ENCODE results near the gene SETX.

SETX gene

DNA sequence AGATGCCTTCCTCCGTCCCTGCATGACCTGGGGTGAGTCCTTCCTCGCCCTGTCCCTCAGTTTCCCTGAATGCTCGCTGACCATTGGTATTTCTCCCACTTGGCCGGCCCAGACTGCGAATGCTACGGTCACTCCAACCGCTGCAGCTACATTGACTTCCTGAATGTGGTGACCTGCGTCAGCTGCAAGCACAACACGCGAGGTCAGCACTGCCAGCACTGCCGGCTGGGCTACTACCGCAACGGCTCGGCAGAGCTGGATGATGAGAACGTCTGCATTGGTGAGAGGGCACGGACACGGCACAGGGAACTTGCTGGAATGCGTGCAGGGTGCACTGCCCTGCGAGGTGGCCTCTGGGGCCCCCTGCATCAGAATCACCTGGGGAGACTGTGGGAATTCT is 115.8 kb downstream of the SETX start:
- DNase-seq: no peak

DNA sequence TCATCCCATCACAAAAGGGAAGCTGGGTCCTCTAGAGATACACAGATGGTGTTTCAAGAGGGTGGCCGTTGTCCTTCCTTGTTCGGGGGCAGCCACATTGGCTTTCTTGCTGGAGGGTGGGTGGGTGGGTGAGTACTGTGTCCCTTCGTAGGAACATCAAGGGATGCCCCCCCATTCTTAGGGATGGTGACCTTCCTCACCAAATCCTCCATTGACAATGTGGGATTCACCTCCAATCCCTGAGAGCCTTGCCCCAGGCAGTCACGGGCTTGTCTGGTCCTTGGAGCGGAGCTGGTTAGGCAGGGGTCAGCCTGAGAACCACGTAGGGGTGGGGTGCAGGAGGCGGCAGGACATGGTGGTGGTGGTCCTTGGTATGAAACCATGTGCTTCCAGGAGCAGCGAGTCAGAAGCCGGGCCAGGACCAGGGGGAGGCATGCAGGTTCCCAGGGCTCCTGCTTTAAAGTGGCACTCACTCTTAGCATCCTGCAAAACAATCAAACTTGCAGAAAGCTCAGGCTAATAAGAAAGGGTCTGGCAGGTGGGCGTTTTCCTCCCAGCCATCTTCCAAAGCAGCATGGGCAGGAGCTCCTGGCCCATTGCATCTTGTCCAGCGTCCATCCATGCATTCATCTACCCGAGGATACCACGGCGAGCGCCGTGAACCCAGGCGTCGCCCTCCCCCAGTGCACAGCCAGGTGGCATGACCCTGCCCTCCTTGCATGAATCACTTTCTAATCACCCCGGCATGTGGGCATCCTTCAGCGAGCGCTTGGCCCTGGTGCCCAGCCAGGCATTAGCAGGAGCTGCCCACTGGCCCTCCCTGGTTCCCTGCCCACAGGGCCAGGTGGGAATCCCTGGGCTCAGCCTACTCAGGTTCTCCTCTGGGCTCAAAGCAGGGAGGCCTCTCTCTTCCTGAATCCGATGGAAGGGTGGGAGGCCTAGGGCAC is 116.5 kb downstream of the SETX start:
- no peak for DNase-seq

DNA sequence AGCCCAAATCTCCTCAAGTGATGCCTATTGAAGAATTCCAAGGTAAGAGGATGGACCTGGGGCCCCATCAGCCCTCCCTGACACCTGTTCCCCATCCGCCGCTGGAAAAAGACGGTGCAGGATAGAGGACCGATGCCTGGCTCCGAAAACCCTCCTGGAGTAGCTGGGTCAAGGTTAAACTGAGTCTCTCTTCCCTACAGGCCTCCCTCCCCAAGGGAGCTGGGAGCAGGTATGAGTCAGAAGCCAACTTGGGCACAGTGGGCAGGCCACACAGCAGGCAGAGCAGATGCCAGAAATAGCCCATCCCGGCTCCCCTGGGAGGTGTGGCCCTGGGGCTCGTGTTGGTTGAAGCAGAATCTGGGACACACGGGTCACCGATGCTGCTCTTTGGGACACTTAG is 117.3 kb downstream of the SETX start:
- no peak for DNase-seq

DNA sequence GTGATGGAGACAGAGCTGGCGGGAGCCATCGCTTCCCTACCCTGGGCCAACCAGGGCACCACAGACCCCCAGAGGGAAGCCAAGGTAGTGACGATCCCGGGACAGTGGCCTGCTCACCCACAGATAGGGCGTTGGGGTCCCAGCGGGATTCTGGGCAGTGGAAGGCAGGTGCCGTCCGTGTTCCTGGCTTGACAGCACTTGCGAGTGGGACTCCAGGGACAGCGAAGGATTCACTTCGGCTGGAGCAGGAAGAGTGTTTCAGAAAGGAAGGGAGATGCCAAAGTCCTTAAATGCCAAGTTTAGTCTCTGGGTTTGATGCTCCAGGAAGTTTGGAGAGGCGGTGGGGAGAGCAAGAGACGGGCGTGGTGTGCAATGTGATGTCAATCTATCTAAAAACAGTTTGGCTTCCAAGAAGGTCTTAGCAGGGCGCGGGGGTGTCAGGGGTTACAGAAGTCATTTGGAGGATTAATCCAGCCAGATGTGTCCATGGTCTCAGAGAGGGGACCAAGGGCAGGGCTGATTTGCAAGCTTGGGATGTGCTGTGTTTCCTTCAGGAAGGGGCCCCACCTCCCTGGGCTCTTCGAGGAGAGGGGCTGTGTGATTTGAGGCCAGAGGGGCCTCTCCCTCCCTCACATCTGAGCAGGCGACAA is 118.0 kb downstream of the SETX start:
- no peak for DNase-seq

DNA sequence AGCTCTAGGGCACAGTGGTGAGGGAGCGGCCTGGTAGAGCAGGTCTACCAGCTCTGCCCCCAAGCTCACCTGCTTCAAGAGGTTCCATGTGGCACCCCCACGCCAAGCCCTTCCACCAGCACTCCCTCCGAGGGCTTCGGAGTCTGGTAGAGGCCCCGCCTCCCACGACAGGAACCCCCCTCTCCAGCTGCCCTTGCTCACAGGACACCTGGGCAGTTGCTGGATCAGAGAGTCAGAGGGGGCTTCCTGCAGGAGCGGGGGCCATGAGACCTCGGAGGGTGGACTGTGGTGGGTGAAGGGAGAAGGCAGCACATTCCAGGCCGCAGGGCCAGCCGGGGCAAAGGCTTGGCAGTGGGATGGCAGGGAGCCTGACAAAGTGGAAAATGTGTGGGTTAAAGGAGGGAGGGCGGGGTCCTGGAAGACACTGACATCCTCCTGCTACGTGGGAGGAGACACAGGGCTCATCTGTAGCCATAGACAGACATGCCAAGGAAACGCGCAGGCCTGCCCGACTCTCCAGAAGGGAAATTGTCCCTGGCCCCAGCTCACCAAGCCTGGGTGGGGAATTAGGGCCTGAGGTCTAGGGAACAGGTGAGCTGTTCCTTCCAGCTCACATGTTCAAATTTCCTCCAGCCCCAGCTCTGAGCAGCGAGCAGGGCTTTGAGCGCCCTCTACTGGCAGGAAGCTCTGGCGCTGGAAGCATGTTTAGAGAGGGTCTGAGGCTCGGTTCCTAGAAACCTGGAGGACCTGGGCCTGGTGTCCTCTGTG is 118.7 kb downstream of the SETX start:
- DNase-seq: peak; percentile 84

DNA sequence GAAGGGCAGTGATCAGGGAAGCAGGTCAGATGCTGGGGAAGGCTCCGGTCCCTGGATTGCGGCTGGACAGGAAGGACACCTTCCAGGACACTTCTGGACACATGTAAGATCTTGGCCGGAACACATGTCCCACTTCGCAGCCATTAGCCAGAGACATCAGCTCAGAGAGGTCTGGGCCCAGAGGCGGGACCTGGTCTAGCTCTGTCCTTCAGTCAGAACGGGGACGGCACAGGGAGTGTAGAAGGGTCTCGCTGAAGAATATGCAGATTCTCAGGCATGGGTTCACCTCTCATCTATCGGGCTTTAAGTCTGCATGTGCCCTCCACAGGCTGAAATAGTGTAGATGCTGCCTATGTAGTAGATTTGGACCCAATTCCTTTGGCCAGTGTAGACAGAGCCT is 119.7 kb downstream of the SETX start:
- no peak for DNase-seq

DNA sequence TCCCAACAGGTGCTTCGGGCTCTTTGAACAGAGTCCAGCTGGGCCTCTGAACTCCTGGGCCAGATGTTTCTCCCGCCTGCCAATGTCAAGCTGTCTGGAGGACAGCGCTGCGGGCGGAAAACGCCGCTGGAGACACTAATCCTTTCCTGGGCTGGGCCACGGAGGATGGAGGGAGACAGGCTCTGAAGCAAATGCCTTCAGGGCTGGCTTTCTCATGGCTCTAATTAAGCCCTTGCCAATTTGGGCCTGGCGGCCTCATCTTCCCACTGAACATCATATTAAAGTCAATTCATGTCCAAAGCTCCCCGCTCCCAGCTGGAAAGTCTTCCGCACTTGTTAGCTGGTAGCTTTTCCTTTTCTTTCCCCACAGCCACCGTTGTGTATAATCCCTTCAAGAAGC is 120.3 kb downstream of the SETX start:
- DNase-seq: no peak

DNA sequence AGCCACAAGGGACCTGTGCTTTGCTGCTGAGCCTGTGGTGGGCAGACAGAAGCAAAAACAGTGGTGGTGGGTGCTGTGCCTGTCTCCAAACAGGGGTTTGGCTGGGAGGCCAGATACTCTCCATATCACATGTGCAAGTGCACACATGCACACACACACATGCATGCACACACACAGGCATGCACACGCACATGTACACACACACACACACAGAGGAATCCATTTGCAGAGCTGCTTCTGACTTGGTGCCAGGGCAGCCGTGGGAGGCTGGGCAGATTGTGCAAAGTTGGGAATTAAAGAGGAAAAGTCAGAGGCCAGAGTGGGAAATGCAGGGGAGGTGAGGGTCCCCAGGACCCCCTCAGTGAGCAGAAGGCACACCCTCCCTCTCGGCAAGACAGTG is 121.6 kb downstream of the SETX start:
- DNase-seq: no peak

DNA sequence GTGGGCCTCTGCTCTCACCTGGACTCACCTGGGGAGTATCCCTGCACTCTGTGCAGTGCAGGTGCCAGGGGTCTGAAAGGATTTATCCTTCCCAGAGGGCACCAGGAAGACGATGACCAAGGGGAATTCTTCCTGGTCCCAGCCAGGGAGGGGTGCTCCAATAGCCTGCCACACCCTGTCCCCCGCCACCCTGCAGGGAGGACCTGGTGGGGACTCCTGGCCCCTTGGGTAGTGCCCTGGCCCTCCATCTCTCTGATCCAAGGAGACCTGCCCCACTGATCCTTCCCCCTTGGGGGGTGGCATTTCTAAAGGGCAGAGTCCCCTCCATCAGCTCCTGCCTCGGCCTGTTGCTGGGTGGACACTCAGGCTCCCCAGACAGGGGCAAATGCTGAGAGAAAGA is 122.3 kb downstream of the SETX start:
- DNase-seq: no peak

DNA sequence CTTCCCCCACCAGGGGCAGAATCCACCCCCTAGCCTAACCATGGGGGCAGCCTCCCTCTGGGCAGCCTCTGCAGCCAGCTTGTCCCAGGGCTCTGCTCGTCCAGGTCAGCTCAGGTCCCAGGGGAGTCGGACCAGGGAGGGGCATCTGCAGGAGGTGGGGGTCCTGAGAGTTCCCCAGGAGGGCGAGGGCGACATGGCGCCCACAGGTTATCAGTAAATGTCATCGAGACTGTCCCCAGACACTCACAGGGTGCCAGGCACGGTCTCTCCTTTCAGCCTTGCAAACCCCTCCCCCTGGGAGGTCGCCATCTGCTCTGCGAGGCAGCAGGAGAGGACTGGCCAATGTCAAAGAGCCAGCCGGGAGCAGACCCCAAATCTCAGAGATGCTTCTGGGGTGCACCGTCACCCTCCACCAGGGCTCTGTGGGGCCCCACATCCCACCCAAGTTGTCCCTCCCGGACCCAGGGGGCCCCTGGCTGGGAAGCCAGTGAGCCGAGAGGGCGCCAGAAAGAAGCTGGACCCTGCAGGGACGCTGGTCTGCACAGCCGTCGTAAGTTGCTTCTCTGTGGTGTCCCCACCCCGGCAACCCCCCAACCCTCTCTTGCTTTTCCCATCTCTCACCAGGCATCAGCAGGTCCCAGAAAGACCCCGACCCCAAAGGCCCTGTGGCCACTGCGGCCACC is 123.6 kb downstream of the SETX start:
- DNase-seq: no peak

DNA sequence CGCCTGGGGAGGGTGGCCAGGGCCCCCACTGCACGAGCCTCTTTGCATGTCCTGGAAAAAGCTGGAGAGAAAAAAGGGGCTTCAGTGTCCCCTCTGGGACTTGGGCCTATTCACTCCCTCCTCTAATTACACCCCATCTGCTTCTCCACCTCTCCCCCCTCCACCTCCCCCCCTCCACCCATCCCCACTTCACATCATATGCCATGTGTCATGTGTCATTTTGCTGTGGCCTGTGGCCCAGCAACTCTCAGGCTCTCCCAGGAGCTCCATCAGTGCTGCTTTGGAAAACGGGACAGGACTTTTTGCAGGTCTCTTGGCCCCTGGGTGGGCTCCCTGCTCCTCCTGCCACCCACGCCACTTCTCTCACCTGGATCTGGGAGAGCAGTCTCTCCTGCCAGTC is 124.2 kb downstream of the SETX start:
- no peak for DNase-seq

DNA sequence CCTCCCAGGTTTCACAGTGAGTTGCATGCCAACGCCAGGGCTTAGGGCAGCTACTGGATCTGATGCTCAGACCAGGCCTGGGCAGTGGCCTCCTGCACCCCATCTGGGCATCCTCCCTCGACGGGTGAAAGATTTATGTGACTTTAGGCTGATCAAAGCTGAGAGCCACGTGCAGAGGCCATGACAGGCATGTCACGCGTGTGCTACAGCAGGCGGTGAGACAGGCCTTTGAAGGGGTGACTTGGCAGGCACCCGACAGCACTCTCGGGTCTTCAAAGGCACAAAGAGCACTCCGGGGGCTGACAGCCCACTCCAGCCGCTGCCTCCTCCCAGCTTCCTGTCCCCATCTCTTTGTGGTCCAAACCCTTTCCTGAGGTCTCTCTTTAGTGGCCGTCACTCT is 126.7 kb downstream of the SETX start:
- DNase-seq: no peak

DNA sequence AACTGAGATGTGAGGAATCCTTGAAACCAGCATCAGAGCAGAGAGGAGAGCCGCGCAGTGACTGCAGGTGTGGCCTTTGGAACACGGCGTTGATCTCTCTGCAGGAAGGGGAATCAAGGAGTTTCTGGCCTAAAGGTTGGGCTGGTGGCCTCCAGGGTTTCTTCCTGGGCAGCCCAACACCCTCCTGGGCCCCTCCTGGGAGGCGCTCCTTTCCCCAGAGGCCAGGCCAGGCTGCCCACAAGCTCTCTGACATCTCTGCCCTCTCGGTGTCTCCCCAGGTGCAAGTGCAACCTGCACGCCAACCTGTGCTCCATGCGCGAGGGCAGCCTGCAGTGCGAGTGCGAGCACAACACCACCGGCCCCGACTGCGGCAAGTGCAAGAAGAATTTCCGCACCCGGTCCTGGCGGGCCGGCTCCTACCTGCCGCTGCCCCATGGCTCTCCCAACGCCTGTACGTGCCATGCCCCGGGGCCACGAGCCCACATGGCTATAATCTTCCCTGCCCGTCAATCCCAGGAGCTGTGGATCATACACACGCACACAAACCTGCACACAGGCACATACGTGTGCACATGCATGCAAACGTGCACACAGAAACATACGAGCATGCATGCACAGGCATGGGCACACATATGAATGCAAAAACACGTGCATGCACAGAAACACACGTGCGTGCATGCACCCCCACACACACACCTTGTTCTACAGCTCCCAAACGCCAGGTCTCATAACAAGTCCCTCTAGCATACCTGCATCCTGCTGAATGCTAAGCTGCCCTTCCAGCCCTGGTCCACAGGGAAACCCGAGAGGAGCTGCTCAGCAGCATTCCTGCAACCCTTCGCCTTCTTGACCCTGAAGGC is 128.0 kb downstream of the SETX start:
- no peak for DNase-seq

DNA sequence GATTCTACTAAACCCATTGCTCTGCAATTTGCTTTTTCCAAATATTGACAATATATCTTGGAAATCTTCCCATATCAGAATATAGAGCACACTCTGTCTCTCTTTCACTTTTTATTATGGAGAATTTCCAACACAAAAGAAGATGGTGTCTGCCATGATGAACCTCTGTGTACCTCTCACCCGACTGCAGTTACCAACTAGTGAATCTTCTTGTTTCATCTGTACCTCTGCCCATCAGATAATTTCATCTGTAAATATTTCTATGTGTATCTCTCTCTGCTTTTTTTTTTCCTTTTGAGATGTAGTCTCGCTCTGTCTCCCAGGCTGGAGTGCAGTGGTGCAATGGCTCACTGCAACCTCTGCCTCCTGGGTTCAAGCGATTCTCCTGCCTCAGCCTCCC is 130.1 kb downstream of the SETX start:
- no peak for DNase-seq

DNA sequence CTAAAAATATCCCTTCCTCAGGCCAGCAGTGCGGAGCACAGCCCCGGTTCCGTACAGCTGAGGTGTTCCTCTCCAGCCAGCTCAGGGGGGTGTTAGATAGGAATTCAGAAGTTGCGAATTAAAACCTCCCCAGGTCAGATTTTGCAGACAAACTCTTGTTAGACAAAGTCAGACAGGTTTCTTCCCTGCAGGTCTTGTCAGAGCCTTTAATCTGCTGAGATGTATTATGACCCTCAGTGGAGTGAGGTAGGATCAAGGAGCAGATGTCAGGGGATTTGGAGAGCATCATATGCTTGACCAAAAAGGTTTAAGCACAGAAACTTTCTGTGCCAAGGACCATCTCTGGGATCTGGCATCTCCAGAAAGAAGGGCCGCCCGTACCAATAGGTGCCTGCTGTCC is 132.8 kb downstream of the SETX start:
- DNase-seq: no peak

DNA sequence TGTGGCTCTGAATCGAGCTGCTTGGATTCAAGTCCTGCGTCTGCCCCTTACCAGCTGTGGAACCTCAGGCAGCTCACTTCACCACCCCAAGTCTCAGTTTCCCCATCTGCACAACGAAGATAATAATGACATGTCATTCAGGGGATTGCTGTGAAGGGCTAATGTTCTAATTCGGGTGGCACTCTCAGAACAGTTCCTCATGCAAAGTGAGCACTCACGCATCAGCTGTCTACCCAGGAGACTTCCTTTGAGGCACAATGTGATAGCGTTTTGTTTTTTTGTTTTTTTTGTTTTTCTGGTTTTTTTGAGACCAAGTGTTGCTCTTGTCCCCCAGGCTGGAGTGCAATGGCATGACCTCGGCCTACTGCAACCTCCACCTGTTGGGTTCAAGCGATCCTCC is 136.6 kb downstream of the SETX start:
- no peak for DNase-seq

DNA sequence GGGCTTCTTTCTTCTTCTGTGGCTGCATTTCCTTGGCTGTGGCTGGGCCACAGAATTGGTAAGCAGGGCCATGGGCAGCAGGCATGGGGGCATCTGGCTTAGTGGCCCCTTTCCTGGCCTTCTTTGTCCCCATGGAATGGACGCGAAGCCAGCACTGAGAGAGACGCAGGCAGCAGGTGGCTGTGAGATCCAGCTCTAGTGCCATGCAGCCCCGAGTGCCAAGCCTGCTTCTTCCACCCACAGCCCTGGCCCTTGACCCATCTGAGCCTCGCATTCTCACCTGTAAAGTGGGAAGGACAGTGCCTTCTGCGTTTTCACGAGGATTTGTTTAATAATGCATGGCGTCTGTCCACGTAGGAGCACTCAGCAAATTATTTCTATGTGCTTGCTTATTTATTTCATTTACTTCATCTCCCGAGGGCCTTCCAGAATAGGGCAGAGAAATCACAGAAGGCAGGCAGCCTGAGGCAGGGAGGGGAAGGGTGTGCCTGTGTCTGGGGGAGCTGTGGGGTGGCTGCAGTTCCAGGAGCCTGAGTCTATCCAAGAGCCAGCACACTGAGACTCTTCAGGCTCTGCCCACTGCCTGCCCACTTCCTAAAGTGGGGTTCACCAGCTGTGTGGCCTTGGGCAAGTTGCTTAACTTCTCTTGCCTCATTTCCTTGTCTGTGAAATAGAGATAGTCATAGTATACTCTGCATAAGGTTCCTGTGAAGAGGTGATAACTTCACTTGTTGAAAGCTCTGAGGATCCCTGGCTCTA is 137.7 kb downstream of the SETX start:
- DNase-seq: peak; percentile 80

DNA sequence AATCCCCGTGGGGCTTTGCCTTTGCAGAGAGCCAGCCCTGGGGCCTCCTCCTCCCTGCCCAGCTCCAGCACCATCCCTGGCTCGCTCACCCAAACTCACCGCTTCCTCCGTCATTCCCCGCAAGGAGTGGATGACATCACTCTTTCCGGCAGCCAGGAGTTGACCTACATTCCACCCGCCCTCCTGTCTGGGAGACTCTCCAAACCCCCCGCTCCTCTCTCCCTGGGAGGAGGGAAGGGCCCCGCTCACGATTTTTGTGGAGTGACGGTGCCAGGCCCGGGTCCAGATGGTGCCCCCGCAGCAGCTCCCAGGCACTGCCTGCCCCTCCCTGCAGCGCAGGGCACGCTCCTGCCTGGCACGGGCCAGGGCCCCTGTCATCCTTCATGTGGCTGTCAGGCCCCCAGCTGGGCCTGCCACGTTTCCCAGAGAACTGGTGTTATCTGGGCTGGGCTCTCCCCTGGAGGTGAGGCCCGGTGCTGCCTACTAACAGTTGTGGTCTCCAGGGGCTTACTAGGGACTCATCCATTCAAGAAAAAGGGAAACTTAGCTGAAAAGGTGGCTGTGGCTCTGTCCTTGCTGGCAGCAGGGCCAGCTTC is 140.7 kb downstream of the SETX start:
- DNase-seq: no peak

DNA sequence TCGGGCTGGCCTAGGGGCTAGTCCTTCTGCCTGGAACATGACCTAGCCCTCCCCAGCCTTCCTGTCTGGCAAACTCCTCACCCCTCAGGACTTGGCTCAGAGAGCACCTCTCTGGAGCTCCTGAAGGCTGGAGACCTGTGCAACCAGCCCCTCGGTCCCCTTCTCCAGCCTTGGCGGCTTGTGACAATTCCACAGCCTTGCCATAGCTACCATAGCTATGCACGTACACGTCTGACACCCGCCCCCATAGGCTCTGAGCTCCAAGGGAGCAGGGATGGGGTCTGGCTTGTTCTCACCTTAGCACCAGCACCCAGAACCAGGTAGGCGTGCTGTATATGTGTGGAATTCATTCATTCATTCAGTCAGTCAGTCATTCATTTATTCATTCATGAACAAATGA is 143.2 kb downstream of the SETX start:
- DNase-seq: no peak
